NCI-H345 treated with DMSO at 0.1 percent for 48 hours (cell line): ENCODE data around the gene ZNF214.
"Not testable (repeated sequence)": the region's sequence is repeated elsewhere in the genome, so short reads cannot be mapped to it uniquely, and the experiment has no call there.

ENCODE experiments used
- DNase-seq: peaks from one replicate; lab custom pipeline; 2025; ENCODE audit not compliant: unreplicated experiment; lab: John Stamatoyannopoulos, UW

The ZNF214 gene

GRCh38 chr11:6991227-6991626 lies 28.9 kb downstream of the ZNF214 start:
- DNase-seq: no peak

- no peak for DNase-seq
Observed at GRCh38 chr11:6988506-6988905, 31.6 kb downstream of the ZNF214 start.

- DNase-seq: no peak
Observed at GRCh38 chr11:6986487-6986886, 33.7 kb downstream of the ZNF214 start.

GRCh38 chr11:6979365-6979764 lies 40.8 kb downstream of the ZNF214 start:
- DNase-seq: no peak

- not testable (repeated sequence) for DNase-seq
Observed at GRCh38 chr11:6969854-6970253, 50.3 kb downstream of the ZNF214 start.

- DNase-seq: no peak
Observed at GRCh38 chr11:6968816-6969215, 51.3 kb downstream of the ZNF214 start.

GRCh38 chr11:6962673-6963072 lies 57.5 kb downstream of the ZNF214 start:
- no peak for DNase-seq

GRCh38 chr11:6962141-6962540 lies 58.0 kb downstream of the ZNF214 start:
- no peak for DNase-seq

- not testable (repeated sequence) for DNase-seq
Observed at GRCh38 chr11:6954248-6954647, 65.9 kb downstream of the ZNF214 start.
